ENCODE results near the gene TSHZ2. TPM values are rescaled to one million over a fixed set of nuclear protein-coding genes. Genes with fewer than 3 reads are reported as not detected.

Gene TSHZ2
- total RNA-seq, 1 experiment from 2014 or later: 0.07 TPM

DNA sequence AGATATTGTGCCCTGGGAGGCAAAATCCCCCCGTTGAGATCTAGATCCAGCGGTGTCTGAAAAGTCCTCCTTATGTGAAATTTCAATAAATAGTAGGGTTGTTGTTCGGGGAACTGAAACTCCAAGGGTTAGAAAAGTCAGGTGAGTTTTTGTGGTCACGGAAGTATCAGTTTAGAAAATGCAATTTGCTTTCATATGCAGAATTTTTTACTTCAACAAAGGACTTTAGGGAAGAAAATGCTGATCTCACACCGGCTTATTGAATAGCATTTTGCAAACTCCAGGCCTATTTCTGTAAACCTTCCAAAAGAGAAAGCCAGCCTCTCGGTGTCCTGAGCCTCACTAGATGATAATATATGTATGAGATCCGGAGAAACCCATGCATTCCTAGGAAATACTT, 254.7 kb downstream of the TSHZ2 start:
- no peak for DNase-seq (ENCODE audit: low read depth, low spot score)
- Histone ChIP-seq H4K20me1 (ENCODE audit: insufficient read depth) (no peaks in the 10 kb centered on the region), H3K27ac (ENCODE audit: low read depth, low read length) (no peak overlapping the region), H3K4me2 (ENCODE audit: low read length) (no peak overlapping the region), H3K79me2 (ENCODE audit: insufficient read depth, low read length) (no peaks in the 10 kb centered on the region), H3K9me3 (ENCODE audit: control insufficient read depth in 1 of 2, insufficient read depth in 1 of 2, low read depth in 1 of 2, low read length in 2 of 2) (no peaks in the 10 kb centered on the region), H3K4me1 (ENCODE audit: control insufficient read depth in 1 of 2, insufficient read depth in 2 of 2, low read length in 2 of 2) (peaks cover 0 to 14% of the 10 kb centered on the region in 2 experiments; a peak in 2 of 4 replicates), H3K4me3 (replicated peaks in 1 of 2; ENCODE audit: low read depth in 1 of 2, low read length in 2 of 2) (no peak overlapping the region), H3K9me2 (ENCODE audit: insufficient read depth) (no peaks in the 10 kb centered on the region), H2AFZ (ENCODE audit: low read depth, low read length, poor library complexity, severe bottlenecking) (no peak overlapping the region), H3K36me3 (ENCODE audit: control insufficient read depth in 1 of 2, insufficient read depth in 2 of 2, low read length in 2 of 2) (no peaks in the 10 kb centered on the region), H3K9ac (ENCODE audit: low read length) (no peak overlapping the region), H3K27me3 (ENCODE audit: insufficient read depth, low read length) (peaks cover 11% of the 10 kb centered on the region)
- ChIA-PET POLR2A (no interaction called here), RAD21 (ENCODE audit: low non-redundant PET in 1 of 2, low total read pairs in 2 of 2, uncharacterized antibody in 2 of 2, unreplicated experiment in 2 of 2) (interaction anchor here in 1 of 2 experiments (0.7 kb wide), 1 partner anchor 57 kb away, joined by 3 read pairs; no protein-coding TSS in a partner anchor), CTCF (no interaction called here)
- ATAC-seq: no peak
- BruUV-seq (replicated peaks): no TSS peak
- intact Hi-C loops (cut with micrococcal nuclease): loop anchor here (10.0 kb wide), 1 partner anchor 718 kb away; no protein-coding TSS in a partner anchor
- TF ChIP-seq ELF1 (IDR thresholded peaks at IDR 0.05; ENCODE audit: borderline replicate concordance, low read depth): no peak
- no peak for TF ChIP-seq JUND (IDR thresholded peaks at IDR 0.05)
- no peak for TF ChIP-seq RAD21 (IDR thresholded peaks at IDR 0.05; ENCODE audit: low read depth)
- TF ChIP-seq POLR2A (IDR thresholded peaks at IDR 0.05; ENCODE audit: borderline replicate concordance, extremely low read depth, insufficient read depth, insufficient read length): no peak
- TF ChIP-seq EGR1 (IDR thresholded peaks at IDR 0.05; ENCODE audit: low read depth): no peak
- TF ChIP-seq SIN3A (IDR thresholded peaks at IDR 0.05; ENCODE audit: low read depth): no peak
- TF ChIP-seq, protein P1, sequence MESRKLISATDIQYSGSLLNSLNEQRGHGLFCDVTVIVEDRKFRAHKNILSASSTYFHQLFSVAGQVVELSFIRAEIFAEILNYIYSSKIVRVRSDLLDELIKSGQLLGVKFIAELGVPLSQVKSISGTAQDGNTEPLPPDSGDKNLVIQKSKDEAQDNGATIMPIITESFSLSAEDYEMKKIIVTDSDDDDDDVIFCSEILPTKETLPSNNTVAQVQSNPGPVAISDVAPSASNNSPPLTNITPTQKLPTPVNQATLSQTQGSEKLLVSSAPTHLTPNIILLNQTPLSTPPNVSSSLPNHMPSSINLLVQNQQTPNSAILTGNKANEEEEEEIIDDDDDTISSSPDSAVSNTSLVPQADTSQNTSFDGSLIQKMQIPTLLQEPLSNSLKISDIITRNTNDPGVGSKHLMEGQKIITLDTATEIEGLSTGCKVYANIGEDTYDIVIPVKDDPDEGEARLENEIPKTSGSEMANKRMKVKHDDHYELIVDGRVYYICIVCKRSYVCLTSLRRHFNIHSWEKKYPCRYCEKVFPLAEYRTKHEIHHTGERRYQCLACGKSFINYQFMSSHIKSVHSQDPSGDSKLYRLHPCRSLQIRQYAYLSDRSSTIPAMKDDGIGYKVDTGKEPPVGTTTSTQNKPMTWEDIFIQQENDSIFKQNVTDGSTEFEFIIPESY (IDR thresholded peaks at IDR 0.05; ENCODE audit: extremely low read depth, insufficient replicate concordance, low read length): no peak
- TF ChIP-seq SRF (IDR thresholded peaks at IDR 0.05; ENCODE audit: low read depth): no peak
- no peak for TF ChIP-seq YY1 (IDR thresholded peaks at IDR 0.05; ENCODE audit: extremely low read depth, insufficient replicate concordance, low read depth, low read length)
- no peak for TF ChIP-seq TCF7L2 (IDR thresholded peaks at IDR 0.05; ENCODE audit: borderline replicate concordance, extremely low read depth, insufficient read depth, insufficient read length)
- TF ChIP-seq EZH2 (IDR thresholded peaks at IDR 0.05): no peak
- TF ChIP-seq, protein P2, sequence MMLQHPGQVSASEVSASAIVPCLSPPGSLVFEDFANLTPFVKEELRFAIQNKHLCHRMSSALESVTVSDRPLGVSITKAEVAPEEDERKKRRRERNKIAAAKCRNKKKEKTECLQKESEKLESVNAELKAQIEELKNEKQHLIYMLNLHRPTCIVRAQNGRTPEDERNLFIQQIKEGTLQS (IDR thresholded peaks at IDR 0.05): no peak
- TF ChIP-seq CEBPB (IDR thresholded peaks at IDR 0.05; ENCODE audit: low read depth): no peak
- no peak for TF ChIP-seq CBX3 (IDR thresholded peaks at IDR 0.05; ENCODE audit: low read depth)
- TF ChIP-seq EZH2phosphoT487 (IDR thresholded peaks at IDR 0.05; ENCODE audit: borderline replicate concordance): no peak
- TF ChIP-seq POLR2AphosphoS5 (IDR thresholded peaks at IDR 0.05; ENCODE audit: low read depth, low read length): no peak

Measured in HCT116 (cell line).